Measurements from ENCODE around the gene CHERP.
"Not testable (repeated sequence)": the region's sequence is repeated elsewhere in the genome, so short reads cannot be mapped to it uniquely, and the experiment has no call there.

The CHERP gene

GRCh38 chr19:16472992-16473391, 69.2 kb downstream of the CHERP start:
- TF ChIP-seq EZH2 (IDR thresholded peaks at IDR 0.05; ENCODE audit: borderline replicate concordance, low read length) (no peak), CTCF (IDR thresholded peaks at IDR 0.05; ENCODE audit: low read length) (no peak)
- H2AFZ ChIP-seq (ENCODE audit: low read length): no peak overlapping the region

GRCh38 chr19:16472559-16472899, 69.7 kb downstream of the CHERP start:
- peak overlapping the region; percentile 84 for H3K4me3 ChIP-seq (ENCODE audit: low read depth, low read length, poor library complexity, severe bottlenecking)
- peaks cover 39% of the 10 kb centered on the region for H3K79me2 ChIP-seq (ENCODE audit: insufficient read depth, low read length)
- not testable (repeated sequence) for H2AFZ ChIP-seq (ENCODE audit: low read length); H3K36me3 ChIP-seq (ENCODE audit: insufficient read depth, low read length); H3F3A ChIP-seq (ENCODE audit: insufficient read depth, low read length); H3K27me3 ChIP-seq (ENCODE audit: insufficient read depth, low read length); H3K9me3 ChIP-seq (ENCODE audit: low read length); H3K9me2 ChIP-seq (ENCODE audit: low read depth, low read length); H3K27ac ChIP-seq (ENCODE audit: low read depth, low read length, poor library complexity, severe bottlenecking); H4K20me1 ChIP-seq (ENCODE audit: insufficient read depth, low read length)
- peak overlapping the region; percentile 76 for H3K9ac ChIP-seq (ENCODE audit: low read length)
- peaks cover 39% of the 10 kb centered on the region for H3K4me1 ChIP-seq (ENCODE audit: insufficient read depth, low read length, severe bottlenecking)
- H3K4me2 ChIP-seq (ENCODE audit: low read length): peak overlapping the region; percentile 78

More at GRCh38 chr19:16472992-16473391, 69.2 kb downstream of the CHERP start:
- Histone ChIP-seq H3K27ac (ENCODE audit: low read depth, low read length, poor library complexity, severe bottlenecking) (no peak overlapping the region), H3K9me3 (ENCODE audit: low read length) (no peaks in the 10 kb centered on the region), H3K4me3 (ENCODE audit: low read depth, low read length, poor library complexity, severe bottlenecking) (no peak overlapping the region), H3K36me3 (ENCODE audit: insufficient read depth, low read length) (peaks cover 5% of the 10 kb centered on the region; the same call in 1 of the 2 replicates), H3K4me2 (ENCODE audit: low read length) (no peak overlapping the region), H3K9ac (ENCODE audit: low read length) (no peak overlapping the region), H3K4me1 (ENCODE audit: insufficient read depth, low read length, severe bottlenecking) (peaks cover 34% of the 10 kb centered on the region), H3K9me2 (ENCODE audit: low read depth, low read length) (no peaks in the 10 kb centered on the region), H4K20me1 (ENCODE audit: insufficient read depth, low read length) (no peaks in the 10 kb centered on the region), H3K79me2 (ENCODE audit: insufficient read depth, low read length) (peaks cover 34% of the 10 kb centered on the region), H3F3A (ENCODE audit: insufficient read depth, low read length) (no peaks in the 10 kb centered on the region), H3K27me3 (ENCODE audit: insufficient read depth, low read length) (no peaks in the 10 kb centered on the region)

GRCh38 chr19:16470911-16471811, 71.1 kb downstream of the CHERP start:
- H4K20me1 ChIP-seq (ENCODE audit: insufficient read depth, low read length): no peaks in the 10 kb centered on the region
- peaks cover 52% of the 10 kb centered on the region for H3K79me2 ChIP-seq (ENCODE audit: insufficient read depth, low read length)
- H3K4me1 ChIP-seq (ENCODE audit: insufficient read depth, low read length, severe bottlenecking): peaks cover 48% of the 10 kb centered on the region
- no peaks in the 10 kb centered on the region for H3F3A ChIP-seq (ENCODE audit: insufficient read depth, low read length)
- no peaks in the 10 kb centered on the region for H3K9me2 ChIP-seq (ENCODE audit: low read depth, low read length)
- H3K4me2 ChIP-seq (ENCODE audit: low read length): peak overlapping the region; percentile 84
- no peaks in the 10 kb centered on the region for H3K9me3 ChIP-seq (ENCODE audit: low read length)
- H2AFZ ChIP-seq (ENCODE audit: low read length): no peak overlapping the region
- H3K27ac ChIP-seq (ENCODE audit: low read depth, low read length, poor library complexity, severe bottlenecking): no peak overlapping the region
- peak overlapping the region; percentile 74 for H3K9ac ChIP-seq (ENCODE audit: low read length)
- H3K27me3 ChIP-seq (ENCODE audit: insufficient read depth, low read length): no peaks in the 10 kb centered on the region
- H3K36me3 ChIP-seq (ENCODE audit: insufficient read depth, low read length): peaks cover 5% of the 10 kb centered on the region; the same call in 1 of the 2 replicates
- TF ChIP-seq EZH2 (IDR thresholded peaks at IDR 0.05; ENCODE audit: borderline replicate concordance, low read length) (no peak), CTCF (IDR thresholded peaks at IDR 0.05; ENCODE audit: low read length) (no peak)
- peak overlapping the region; percentile 84 for H3K4me3 ChIP-seq (ENCODE audit: low read depth, low read length, poor library complexity, severe bottlenecking)
